Hematopoietic multipotent progenitor cell treated with erythropoietin and hydrocortisone succinate and interleukin-3 and kit ligand, for 6 days (in vitro differentiated cells): ENCODE data around the gene ATP7A.
"Not testable (repeated sequence)": the region's sequence is repeated elsewhere in the genome, so short reads cannot be mapped to it uniquely, and the experiment has no call there.

Source experiments
- DNase-seq: peaks from one replicate; pipeline ENCODE4 v3.0.0-alpha.2; 2015

Gene ATP7A

DNA sequence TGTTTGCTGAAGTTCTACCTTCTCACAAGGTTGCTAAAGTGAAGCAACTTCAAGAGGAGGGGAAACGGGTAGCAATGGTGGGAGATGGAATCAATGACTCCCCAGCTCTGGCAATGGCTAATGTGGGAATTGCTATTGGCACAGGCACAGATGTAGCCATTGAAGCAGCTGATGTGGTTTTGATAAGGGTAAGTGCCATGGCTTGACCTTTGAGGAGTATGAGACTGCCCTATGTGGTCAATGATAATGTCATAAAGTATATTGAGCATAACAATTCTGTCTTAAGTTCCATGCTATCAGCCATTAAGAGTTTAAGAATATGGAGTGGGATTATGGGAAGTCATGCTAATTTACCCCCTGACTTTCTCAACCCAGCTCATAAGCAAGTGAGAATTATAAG lies 132.1 kb downstream of the ATP7A start:
- no peak for DNase-seq

GRCh38 chrX:78046362-78046761 lies 135.9 kb downstream of the ATP7A start:
- no peak for DNase-seq

DNA sequence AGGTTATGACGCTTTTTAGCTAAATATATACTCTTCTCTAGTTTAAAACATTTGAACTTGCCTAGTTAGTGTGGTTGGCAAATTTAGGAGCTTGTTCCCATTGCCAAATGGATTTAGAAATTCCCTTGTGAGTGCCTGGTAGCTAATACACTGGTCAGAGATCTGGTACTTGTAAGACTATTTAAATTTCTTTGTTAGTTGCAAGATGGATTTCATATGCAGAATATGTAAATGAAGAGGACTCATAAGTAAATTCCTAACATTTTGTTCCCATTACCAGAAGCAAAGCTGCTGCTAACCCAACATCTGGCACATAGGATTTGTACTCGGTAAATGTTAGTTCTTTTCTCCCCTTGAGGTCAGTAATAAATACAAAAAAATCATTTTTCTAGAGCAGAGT lies 137.6 kb downstream of the ATP7A start:
- DNase-seq: no peak

GRCh38 chrX:78063687-78064086 lies 153.2 kb downstream of the ATP7A start:
- DNase-seq: no peak

- no peak for DNase-seq
These were observed 153.7 kb downstream of the ATP7A start for GRCh38 chrX:78064152-78064551.

DNA sequence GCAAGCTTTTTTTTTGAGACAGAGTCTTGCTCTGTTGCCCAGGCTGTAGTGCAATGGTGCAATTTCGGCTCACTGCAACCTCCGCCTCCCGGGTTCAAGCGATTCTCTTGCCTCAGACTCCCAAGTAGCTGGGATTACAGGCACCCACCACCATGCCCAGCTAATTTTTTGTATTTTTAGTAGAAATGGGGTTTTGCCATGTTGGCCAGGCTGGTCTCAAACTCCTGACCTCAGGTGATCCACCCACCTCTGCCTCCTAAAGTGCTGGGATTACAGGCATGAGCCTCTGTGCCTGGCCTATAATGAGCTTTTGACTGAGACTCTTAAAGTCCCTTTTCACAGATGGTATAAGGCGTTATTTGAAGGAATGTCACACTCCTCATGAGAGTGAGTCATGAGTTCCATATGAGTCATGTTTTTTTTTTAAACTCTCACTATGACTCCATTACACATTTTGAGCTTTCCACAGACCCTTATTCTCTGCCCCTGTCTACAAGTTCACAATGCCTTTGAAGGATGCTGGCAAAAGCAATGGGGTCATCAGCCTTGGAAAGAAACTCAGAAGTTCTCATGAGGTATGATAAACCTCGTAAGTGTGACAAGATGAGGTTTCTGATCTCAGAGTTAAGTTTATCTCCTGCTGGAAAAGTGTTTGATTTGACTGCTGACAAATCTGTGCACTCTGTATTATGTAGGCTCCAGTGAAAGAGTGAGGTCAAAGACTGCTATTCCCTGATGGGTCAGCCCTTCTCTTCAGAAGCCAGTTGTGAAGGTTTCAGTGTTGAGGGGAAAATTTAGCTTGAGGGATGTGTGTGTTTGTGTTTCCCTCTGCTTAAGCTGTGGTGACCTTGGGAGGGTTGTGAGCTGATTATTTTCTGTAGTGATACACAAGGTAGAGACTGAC lies 154.5 kb downstream of the ATP7A start:
- peak; percentile 3 for DNase-seq

GRCh38 chrX:78066110-78066509 lies 155.6 kb downstream of the ATP7A start:
- DNase-seq: no peak

DNA sequence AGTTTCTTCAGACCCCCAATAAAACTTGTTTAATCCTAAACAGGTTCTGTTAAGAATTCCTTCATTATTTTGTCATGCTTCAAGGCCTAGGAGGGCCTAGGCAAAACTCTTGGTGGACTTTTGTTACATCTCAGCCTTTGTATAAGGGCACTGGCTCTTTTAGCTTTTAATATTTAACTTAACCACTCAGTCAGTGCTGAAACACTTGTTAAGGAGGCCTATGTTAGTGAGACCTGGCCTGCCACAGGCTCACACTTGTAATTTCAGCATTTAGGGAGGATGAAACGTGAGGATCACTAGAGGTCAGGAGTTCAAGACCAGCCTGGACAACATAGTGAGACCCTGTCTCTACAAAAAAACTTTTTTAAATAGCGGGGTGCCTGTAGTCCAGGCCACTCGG lies 160.8 kb downstream of the ATP7A start:
- no peak for DNase-seq

DNA sequence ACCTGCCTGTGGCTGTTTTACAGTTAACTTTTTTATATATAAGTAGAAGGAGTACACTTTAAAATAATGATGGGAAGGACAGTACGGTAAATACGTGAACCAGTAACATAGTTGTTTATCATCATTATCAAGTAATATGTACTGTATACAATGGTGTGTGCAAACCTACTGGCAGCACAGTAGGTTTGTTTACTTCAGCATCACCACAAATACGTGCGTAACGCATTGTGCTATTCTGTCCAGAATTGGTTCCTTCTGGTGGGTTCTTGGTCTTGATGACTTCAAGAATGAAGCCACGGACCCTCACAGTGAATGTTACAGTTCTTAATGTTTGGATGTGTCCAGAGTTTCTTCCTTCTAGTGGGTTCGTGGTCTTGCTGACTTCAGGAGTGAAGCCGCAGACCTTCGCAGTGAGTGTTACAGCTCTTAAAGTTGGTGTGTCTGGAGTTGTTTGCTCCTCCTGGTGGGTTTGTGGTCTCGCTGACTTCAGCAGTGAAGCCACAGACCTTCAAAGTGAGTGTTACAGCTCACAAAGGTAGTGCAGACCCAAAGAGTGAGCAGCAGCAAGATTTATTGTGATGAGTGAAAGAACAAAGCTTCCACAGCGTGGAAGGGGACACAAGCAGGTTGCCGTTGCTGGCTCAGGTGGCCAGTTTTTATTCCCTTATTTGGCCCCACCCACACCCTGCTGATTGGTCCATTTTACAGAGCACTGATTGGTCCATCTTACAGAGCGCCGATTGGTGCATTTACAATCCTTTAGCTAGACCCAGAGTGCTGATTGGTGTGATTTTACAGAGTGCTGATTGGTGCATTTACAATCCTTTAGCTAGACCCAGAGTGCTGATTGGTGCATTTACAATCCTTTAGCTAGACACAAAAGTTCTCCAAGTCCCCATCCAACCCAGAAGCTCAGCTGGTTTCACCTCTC lies 162.9 kb downstream of the ATP7A start:
- not testable (repeated sequence) for DNase-seq

- no peak for DNase-seq
These were observed 163.6 kb downstream of the ATP7A start for GRCh38 chrX:78074088-78074487.

GRCh38 chrX:78075787-78076389 lies 165.4 kb downstream of the ATP7A start:
- no peak for DNase-seq

GRCh38 chrX:78081413-78081812 lies 170.9 kb downstream of the ATP7A start:
- not testable (repeated sequence) for DNase-seq

GRCh38 chrX:78092296-78092695 lies 181.8 kb downstream of the ATP7A start:
- peak; percentile 61 for DNase-seq

- no peak for DNase-seq
These were observed 187.6 kb downstream of the ATP7A start for GRCh38 chrX:78098108-78098507.
